Keratinocyte (primary cell): ENCODE results near the gene WARS2. TPM values are rescaled to one million over a fixed set of nuclear protein-coding genes. Genes with fewer than 3 reads are reported as not detected.

ENCODE experiments used
- DNase-seq: peaks from one replicate; pipeline ENCODE4 v3.0.0-alpha.2; 2011; ENCODE audit warnings: low read depth, missing footprints, low spot score
- FAIRE-seq: peaks from 2 replicates; lab custom pipeline; 2011; peaks lifted over from hg19 to GRCh38; lab: Jason Lieb, UNC
- H2AFZ ChIP-seq: 2 replicates; pipeline ENCODE4 v1.6.0; 2012; ENCODE audit warnings: low read length, control low read depth, inconsistent platforms; ENCODE audit not compliant: control insufficient read depth
- H3K27ac ChIP-seq: 2 replicates; pipeline ENCODE4 v1.5.1; 2011; ENCODE audit warnings: low read length; ENCODE audit not compliant: control insufficient read depth, insufficient read depth
- H3K27me3 ChIP-seq: 3 replicates; pipeline ENCODE4 v1.6.0; 2011; ENCODE audit warnings: low read length; ENCODE audit not compliant: control insufficient read depth, insufficient read depth; ENCODE audit errors: extremely low read depth
- H3K36me3 ChIP-seq, 2 experiments: 2 replicates in 1 of 2; 3 replicates in 1 of 2; pipeline ENCODE4 v1.5.1; 2011; ENCODE audit warnings: low read length in 2 of 2, mild to moderate bottlenecking in 1 of 2; ENCODE audit not compliant: control insufficient read depth in 2 of 2, insufficient read depth in 2 of 2; ENCODE audit errors: extremely low read depth in 1 of 2
- H3K4me1 ChIP-seq: 3 replicates; pipeline ENCODE4 v1.5.1; 2011; ENCODE audit warnings: low read length; ENCODE audit not compliant: control insufficient read depth, insufficient read depth; ENCODE audit errors: extremely low read depth
- H3K4me2 ChIP-seq: 3 replicates; pipeline ENCODE4 v1.6.0; 2011; ENCODE audit warnings: low read depth, low read length; ENCODE audit not compliant: control insufficient read depth, insufficient read depth; ENCODE audit errors: extremely low read depth
- H3K4me3 ChIP-seq, 3 experiments: fragments of 200-600 bp in 1 of 3; sonication (generic) in 1 of 3; 2 replicates in 2 of 3; 3 replicates in 1 of 3; pipeline ENCODE4 v1.5.1; 2011 to 2016; ENCODE audit warnings: low read length in 3 of 3, mild to moderate bottlenecking in 3 of 3, control low read depth in 2 of 3, inconsistent platforms in 1 of 3, low read depth in 1 of 3, mixed read lengths in 1 of 3, mixed run types in 1 of 3, moderate library complexity in 1 of 3; ENCODE audit not compliant: control insufficient read depth in 2 of 3, insufficient read depth in 2 of 3; ENCODE audit errors: extremely low read depth in 1 of 3
- H3K79me2 ChIP-seq: 2 replicates; pipeline ENCODE4 v1.6.0; 2012; ENCODE audit warnings: low read length; ENCODE audit not compliant: control insufficient read depth, insufficient read depth
- H3K9ac ChIP-seq: 3 replicates; pipeline ENCODE4 v1.6.0; 2011; ENCODE audit warnings: low read length; ENCODE audit not compliant: control insufficient read depth, insufficient read depth; ENCODE audit errors: extremely low read depth
- H3K9me1 ChIP-seq: 3 replicates; pipeline ENCODE4 v1.6.0; 2011; ENCODE audit warnings: low read length; ENCODE audit not compliant: control insufficient read depth, insufficient read depth; ENCODE audit errors: extremely low read depth
- H3K9me3 ChIP-seq: 2 replicates; pipeline ENCODE4 v1.5.1; 2012; ENCODE audit warnings: low read depth, low read length; ENCODE audit not compliant: control insufficient read depth
- H4K20me1 ChIP-seq: 3 replicates; pipeline ENCODE4 v1.6.0; 2011; ENCODE audit warnings: low read length; ENCODE audit not compliant: control insufficient read depth, insufficient read depth; ENCODE audit errors: extremely low read depth
- EZH2 ChIP-seq: IDR thresholded peaks from one replicate; pipeline ENCODE4 v1.6.1; 2012; ENCODE audit warnings: inconsistent platforms, mild to moderate bottlenecking, low read length, moderate library complexity
- dilution Hi-C: fragments of 300-500 bp; cut with MboI; formaldehyde crosslinking; loops from one replicate; pipeline ENCODE4 v1.7.0; 2020; ENCODE audit warnings: low sequenced_read_pairs; ENCODE audit not compliant: extremely low pct_ligation_motif_present
- polyA plus RNA-seq, 5 experiments: library from polyadenylated mRNA; depleted of rRNA in 3 of 5; stranded (reverse) in 3 of 5; stranded (forward) in 1 of 5; unstranded in 1 of 5; fragments of >200 nt; gene quantifications; 1 replicate in 1 of 5; 2 replicates in 3 of 5; 3 replicates in 1 of 5; pipeline versions ENCODE4 v1.2.1 to v1.2.3, GENCODE V29; 2011 to 2012; ENCODE audit warnings: missing spikeins in 2 of 5, low read depth in 1 of 5, low replicate concordance in 1 of 5
- TF ChIP-seq, protein P1 (sequence below), 3 experiments: IDR thresholded peaks in 1 of 3; conservative IDR thresholded peaks in 1 of 3; optimal IDR thresholded peaks in 1 of 3; 2 replicates in 2 of 3; 3 replicates in 1 of 3; pipeline versions ENCODE3 to v1.5.1; 2011; ENCODE audit warnings: low read length in 3 of 3, mild to moderate bottlenecking in 3 of 3, moderate library complexity in 2 of 3, control low read depth in 1 of 3, inconsistent platforms in 1 of 3; ENCODE audit not compliant: insufficient read depth in 2 of 3; ENCODE audit errors: extremely low read depth in 1 of 3

WARS2 gene
- polyA plus RNA-seq, 1 donor (not counting 4 experiments of a cell fraction or from before 2014, with no cell fraction given): 10.3 TPM

DNA sequence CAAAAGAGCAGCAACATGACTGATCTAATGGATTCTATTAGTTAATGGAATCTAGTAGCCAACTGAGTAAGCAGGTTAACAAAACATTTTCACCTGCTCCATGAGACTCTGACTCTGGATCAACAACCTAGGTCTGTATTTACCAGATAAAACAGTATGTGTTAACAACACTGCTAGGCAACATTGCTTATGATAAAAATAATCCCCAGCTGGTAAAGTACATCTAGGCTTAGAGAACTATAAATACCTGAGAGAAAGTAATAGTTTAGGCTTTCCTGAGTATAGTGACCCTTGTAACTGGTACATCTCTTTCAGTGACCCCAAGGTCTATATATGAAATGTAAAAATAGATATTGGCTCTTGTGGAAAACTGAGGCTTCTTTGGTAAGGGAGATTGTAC is 78.8 kb downstream of the WARS2 start:
- Histone ChIP-seq H3K4me1 (no peaks in the 10 kb centered on the region), H4K20me1 (no peaks in the 10 kb centered on the region), H3K79me2 (no peaks in the 10 kb centered on the region), H3K9ac (no peak overlapping the region), H3K36me3 (no peaks in the 10 kb centered on the region), H3K9me1 (no peaks in the 10 kb centered on the region), H3K27ac (no peak overlapping the region), H3K27me3 (no peaks in the 10 kb centered on the region), H3K4me2 (no peak overlapping the region), H2AFZ (no peak overlapping the region), H3K9me3 (no peaks in the 10 kb centered on the region), H3K4me3 (no peak overlapping the region)
- no peak for DNase-seq
- TF ChIP-seq, protein P1, sequence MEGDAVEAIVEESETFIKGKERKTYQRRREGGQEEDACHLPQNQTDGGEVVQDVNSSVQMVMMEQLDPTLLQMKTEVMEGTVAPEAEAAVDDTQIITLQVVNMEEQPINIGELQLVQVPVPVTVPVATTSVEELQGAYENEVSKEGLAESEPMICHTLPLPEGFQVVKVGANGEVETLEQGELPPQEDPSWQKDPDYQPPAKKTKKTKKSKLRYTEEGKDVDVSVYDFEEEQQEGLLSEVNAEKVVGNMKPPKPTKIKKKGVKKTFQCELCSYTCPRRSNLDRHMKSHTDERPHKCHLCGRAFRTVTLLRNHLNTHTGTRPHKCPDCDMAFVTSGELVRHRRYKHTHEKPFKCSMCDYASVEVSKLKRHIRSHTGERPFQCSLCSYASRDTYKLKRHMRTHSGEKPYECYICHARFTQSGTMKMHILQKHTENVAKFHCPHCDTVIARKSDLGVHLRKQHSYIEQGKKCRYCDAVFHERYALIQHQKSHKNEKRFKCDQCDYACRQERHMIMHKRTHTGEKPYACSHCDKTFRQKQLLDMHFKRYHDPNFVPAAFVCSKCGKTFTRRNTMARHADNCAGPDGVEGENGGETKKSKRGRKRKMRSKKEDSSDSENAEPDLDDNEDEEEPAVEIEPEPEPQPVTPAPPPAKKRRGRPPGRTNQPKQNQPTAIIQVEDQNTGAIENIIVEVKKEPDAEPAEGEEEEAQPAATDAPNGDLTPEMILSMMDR (optimal IDR thresholded peaks at IDR 0.05 in 1 of 3, IDR thresholded peaks at IDR 0.05 in 1 of 3, conservative IDR thresholded peaks at IDR 0.05 in 1 of 3; ENCODE audit: extremely low read depth in 1 of 3, insufficient read depth in 2 of 3, low read length in 3 of 3): no peak
- TF ChIP-seq EZH2: no peak
- FAIRE-seq: no peak
- dilution Hi-C loops: no loop called here

DNA sequence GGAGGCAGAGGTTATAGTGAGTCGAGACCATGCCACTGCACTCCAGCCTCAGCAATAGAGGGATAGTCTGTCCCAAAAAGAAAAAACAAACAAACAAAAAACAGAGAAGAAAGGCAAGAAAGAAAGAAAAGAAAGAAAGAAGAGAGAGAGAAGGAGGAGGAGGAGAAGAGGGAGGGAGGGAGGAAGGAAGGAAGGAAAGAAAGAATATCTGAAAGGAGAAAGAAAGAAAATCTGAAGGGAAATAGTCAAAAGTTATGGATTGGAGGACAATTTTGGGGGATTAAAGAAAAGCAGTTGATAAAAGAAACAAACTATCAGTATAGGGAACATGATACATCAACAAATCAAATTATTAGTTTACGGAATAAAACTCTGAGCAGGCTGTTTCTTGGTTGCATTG is 84.9 kb downstream of the WARS2 start:
- no peaks in the 10 kb centered on the region for H3K36me3 ChIP-seq
- no peaks in the 10 kb centered on the region for H3K9me1 ChIP-seq
- DNase-seq (no peak), FAIRE-seq (no peak)
- no peaks in the 10 kb centered on the region for H4K20me1 ChIP-seq
- H3K4me3 ChIP-seq: no peak overlapping the region
- H2AFZ ChIP-seq: no peak overlapping the region
- H3K27me3 ChIP-seq: no peaks in the 10 kb centered on the region
- no peak overlapping the region for H3K4me2 ChIP-seq
- H3K9ac ChIP-seq: no peak overlapping the region
- TF ChIP-seq EZH2: no peak
- TF ChIP-seq, protein P1 (optimal IDR thresholded peaks at IDR 0.05 in 1 of 3, IDR thresholded peaks at IDR 0.05 in 1 of 3, conservative IDR thresholded peaks at IDR 0.05 in 1 of 3; ENCODE audit: extremely low read depth in 1 of 3, insufficient read depth in 2 of 3, low read length in 3 of 3): no peak
- dilution Hi-C loops: no loop called here
- H3K4me1 ChIP-seq: no peaks in the 10 kb centered on the region
- H3K27ac ChIP-seq: no peak overlapping the region
- H3K79me2 ChIP-seq: no peaks in the 10 kb centered on the region
- no peaks in the 10 kb centered on the region for H3K9me3 ChIP-seq
